ENCODE data around the gene ZNF565.

GRCh38 chr19:36136964-36137686 is 77.3 kb downstream of the ZNF565 start:
- TF ChIP-seq CTCF (IDR thresholded peaks at IDR 0.05) = no peak
- TF ChIP-seq POLR2A (IDR thresholded peaks at IDR 0.05) = no peak

Measured in thyroid gland (tissue), 4 donors.